BE2C (cell line): Measurements from ENCODE around the gene ALK.

ENCODE experiments used
- DNase-seq: peaks from one replicate; pipeline ENCODE4 v3.0.0-alpha.2; 2020
- H3K27me3 ChIP-seq: fragments of 250-450 bp; sonication (Bioruptor Pico); 2 replicates; pipeline ENCODE4 v1.5.1; 2020; ENCODE audit warnings: mild to moderate bottlenecking
- H3K36me3 ChIP-seq: fragments of 250-450 bp; sonication (Bioruptor Pico); 2 replicates; pipeline ENCODE4 v1.5.1; 2020; ENCODE audit warnings: mild to moderate bottlenecking
- H3K4me1 ChIP-seq: fragments of 250-450 bp; sonication (Bioruptor Pico); 2 replicates; pipeline ENCODE4 v1.5.1; 2020
- H3K4me3 ChIP-seq: 2 replicates; pipeline ENCODE4 v1.5.1; 2011; ENCODE audit warnings: low read depth, low read length
- H3K9me3 ChIP-seq: fragments of 250-450 bp; sonication (Bioruptor Pico); 2 replicates; pipeline ENCODE4 v1.5.1; 2020
- CTCF ChIP-seq: IDR thresholded peaks from 2 replicates; pipeline ENCODE4 v1.5.1; 2012; ENCODE audit warnings: mild to moderate bottlenecking, low read depth, low read length

The ALK gene

GRCh38 chr2:29880084-29880483 is 41.3 kb downstream of the ALK start:
- H3K27me3 ChIP-seq = no peaks in the 10 kb centered on the region
- no peak for TF ChIP-seq CTCF
- no peaks in the 10 kb centered on the region for H3K9me3 ChIP-seq
- no peaks in the 10 kb centered on the region for H3K36me3 ChIP-seq
- H3K4me1 ChIP-seq = no peaks in the 10 kb centered on the region; the same call in 1 of the 2 replicates
- H3K4me3 ChIP-seq = no peak overlapping the region
- DNase-seq = no peak

DNA sequence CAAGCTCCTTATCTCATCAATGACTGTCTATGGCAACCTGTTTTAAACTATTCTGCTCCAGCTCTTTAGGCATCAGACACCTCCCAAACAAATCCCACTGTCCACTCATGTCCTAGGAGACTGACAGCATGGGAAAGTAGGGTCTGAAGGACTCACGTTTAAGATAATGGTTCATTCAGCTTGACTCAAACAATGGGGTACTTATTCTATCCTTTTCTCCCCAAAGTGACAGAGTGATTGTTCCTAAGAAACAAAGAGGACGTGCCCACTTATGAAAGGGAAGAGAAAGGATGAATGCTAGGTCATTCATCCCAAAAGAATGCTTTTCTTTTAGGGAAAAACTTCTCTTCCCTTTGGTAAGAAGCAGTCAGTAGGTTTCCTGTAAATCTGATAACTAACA is 41.9 kb downstream of the ALK start:
- H3K36me3 ChIP-seq = no peaks in the 10 kb centered on the region
- TF ChIP-seq CTCF = no peak
- no peaks in the 10 kb centered on the region for H3K9me3 ChIP-seq
- no peak overlapping the region for H3K4me3 ChIP-seq
- DNase-seq = no peak
- no peaks in the 10 kb centered on the region for H3K27me3 ChIP-seq
- no peaks in the 10 kb centered on the region; the same call in 1 of the 2 replicates for H3K4me1 ChIP-seq

DNA sequence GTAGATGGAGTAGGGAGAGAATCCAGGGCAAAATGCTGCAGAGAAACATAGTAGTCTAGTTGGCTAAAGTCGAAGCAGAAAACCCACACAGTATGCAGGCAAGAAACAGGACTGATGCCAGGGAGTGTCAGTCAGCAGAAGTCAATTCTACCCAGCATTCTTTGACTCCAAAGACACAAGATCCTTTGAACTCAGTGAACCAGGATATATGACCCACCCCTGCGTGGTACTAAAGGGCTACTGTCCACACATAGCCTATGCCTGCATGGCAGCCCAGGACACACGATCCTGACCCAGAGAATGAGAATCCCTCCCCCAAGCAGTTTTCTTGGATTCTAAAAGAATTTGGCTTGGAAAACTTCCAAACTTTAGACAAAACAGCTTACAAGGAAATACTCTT is 42.5 kb downstream of the ALK start:
- no peaks in the 10 kb centered on the region; the same call in 1 of the 2 replicates for H3K4me1 ChIP-seq
- H3K4me3 ChIP-seq = no peak overlapping the region
- H3K36me3 ChIP-seq = no peaks in the 10 kb centered on the region
- H3K27me3 ChIP-seq = no peaks in the 10 kb centered on the region
- no peak for TF ChIP-seq CTCF
- no peaks in the 10 kb centered on the region for H3K9me3 ChIP-seq
- DNase-seq = no peak

DNA sequence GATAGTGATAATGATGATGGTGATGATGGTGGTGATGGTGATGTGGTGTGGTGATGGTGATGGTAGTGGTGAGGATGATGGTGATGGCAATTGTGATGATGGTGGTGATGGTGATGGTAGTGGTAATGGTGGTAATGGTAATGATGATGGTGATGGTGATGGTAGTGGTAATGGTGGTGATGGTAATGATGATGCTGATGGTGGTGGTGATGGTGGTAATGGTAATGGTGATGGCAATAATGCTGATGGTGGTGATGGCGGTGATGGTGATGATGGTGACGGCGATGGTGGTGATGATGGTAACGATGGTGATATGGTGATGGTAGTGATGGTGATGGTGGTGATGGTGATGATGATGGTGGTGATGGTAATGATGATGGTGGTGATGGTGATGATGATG is 45.0 kb downstream of the ALK start:
- Histone ChIP-seq H3K36me3 (no peaks in the 10 kb centered on the region), H3K9me3 (no peaks in the 10 kb centered on the region), H3K27me3 (no peaks in the 10 kb centered on the region), H3K4me1 (no peaks in the 10 kb centered on the region; the same call in 1 of the 2 replicates), H3K4me3 (no peak overlapping the region)
- TF ChIP-seq CTCF = no peak
- DNase-seq = no peak

DNA sequence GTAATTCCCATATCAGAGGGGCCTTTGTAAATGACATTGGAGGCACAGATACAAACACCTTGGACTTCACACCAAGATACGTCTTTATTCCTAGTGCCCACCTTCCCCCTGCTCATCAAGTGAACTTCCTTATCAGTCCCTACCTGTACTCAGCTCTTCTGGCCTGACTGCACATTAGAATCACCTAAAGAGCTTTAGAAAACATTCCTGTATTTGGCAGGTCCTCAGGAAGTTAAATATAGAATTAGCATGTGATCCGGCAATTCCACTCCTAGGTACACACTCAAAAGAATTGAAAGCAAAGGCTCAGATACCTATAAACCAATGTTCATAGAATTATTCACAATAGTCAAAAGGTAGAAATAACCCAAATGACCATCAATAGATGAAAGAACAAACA is 46.6 kb downstream of the ALK start:
- Histone ChIP-seq H3K27me3 (no peaks in the 10 kb centered on the region), H3K36me3 (no peaks in the 10 kb centered on the region), H3K4me1 (no peaks in the 10 kb centered on the region), H3K4me3 (no peak overlapping the region), H3K9me3 (no peaks in the 10 kb centered on the region)
- DNase-seq = no peak
- TF ChIP-seq CTCF = no peak

DNA sequence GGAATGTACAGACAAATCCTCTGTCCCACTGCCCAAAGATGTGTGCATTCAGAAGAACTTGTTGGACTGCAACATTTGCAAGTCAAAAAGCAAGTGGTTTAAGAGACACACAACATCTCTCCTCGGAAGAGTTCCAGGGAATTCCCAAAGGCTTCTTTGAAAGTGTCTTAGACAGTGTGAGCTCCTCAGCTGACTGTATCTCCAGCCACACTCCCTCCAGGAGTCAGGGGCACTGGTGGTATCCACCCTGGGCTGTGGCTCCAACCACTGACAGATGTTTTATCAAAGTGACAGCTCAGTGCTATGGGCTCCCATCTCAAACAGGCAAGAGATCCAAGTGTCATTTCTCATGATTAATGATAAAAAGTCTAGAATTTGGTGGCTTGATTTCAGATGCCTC is 48.5 kb downstream of the ALK start:
- Histone ChIP-seq H3K27me3 (no peaks in the 10 kb centered on the region), H3K4me3 (no peak overlapping the region), H3K36me3 (no peaks in the 10 kb centered on the region), H3K9me3 (no peaks in the 10 kb centered on the region), H3K4me1 (no peaks in the 10 kb centered on the region)
- no peak for TF ChIP-seq CTCF
- DNase-seq = no peak
